Islet precursor cell (in vitro differentiated cells): ENCODE measurements around the gene LIMD2.
A peak's percentile ranks its signal among the peaks of the same experiment; 100 is the strongest.
"Not testable (repeated sequence)": the region's sequence is repeated elsewhere in the genome, so short reads cannot be mapped to it uniquely, and the experiment has no call there.

Source experiments
- DNase-seq: peaks from one replicate; pipeline ENCODE4 v3.0.0-alpha.2; 2018

The LIMD2 gene

DNA sequence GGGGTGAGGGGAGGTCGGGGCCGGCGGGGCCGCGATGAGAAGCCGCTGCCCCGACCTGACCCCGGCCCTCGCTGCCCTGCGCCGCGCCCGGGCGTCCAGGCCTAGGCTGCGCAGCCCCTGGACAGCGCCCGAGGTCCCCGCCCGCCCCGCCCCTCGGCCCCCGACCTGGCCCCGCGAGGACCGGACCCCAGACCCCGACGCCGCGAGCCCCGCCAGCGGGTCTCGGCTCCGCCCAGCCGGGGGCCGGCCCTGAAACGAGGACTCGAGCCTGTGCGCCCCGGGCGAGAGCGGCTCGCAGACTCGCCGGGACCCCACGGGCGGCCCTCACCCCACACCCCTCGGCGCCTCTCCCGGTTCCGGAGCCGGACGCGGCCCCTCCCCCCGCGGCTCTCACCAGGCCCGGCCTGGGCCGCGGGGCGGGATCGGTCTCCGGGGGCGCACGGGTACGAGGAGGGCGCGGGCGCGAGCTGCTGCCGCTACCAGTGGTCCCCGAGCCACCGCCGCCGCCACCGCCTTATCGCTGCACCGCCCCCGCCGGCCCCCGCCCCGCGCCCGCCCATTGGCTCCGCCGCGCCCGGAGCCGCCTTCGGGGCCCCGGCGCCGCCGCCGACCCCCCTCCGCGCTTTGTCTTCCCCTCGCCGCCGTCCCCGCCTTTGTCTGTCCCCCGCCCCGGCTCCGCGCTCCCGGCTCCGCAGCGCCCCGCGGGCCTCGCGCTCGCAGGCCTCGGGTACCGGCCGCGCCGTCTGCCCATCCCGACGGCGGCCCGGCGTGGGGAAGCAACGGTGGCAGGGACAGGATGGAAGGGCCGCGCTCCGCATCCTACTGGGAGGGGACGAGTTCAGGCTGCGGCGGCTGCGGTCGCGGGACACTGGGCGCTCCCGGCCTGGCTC, at the start of gene LIMD2:
Gene LIMD2, minus strand, starts transcription at position 488 of the 890 bp plus-strand sequence. CDS start 827 bp downstream, outside the sequence.
- DNase-seq, result peak; percentile 85

DNA sequence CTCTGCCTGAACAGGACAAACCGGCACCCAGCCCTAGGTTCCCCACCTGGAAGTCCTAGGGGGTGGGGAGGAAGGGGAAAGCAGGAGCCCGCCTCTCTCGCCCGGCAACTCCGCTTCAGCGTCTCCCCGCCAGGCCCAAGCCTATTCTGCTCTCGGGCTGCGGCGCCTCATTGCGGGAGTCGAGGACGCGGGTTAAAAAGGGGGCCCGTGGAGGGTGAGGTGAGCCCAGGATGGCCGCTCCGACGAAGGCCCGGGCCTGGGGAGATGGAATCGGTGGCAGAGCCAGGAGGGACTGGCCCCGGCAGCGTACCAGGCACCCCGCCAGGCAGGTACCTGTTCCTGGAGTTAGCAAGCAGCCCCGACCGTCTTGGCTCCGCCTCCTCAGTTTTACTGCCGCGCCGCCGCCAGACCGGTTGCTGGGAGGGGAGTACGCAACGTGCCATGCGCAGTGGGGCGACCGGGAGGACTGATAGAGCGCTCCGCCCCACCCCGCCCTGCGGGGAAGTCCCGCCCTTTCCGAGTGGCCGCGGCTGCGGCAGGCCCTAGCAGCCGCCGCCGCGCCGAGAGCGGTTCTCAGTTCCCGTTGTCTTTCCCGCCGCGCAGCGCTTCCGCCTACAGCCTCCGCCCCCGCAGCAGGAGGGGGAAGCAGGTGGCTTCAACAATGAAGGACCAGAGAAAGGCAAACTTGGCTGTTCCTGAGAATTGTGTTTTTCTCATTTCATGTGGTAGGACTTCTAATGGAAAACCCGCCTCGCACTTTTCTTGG, 41.7 kb upstream of the LIMD2 start, which contains the start of gene STRADA:
Gene STRADA, minus strand, starts transcription at position 392 of the 766 bp plus-strand sequence. CDS start 13,430 bp downstream, outside the sequence.
- peak; percentile 100 for DNase-seq

DNA sequence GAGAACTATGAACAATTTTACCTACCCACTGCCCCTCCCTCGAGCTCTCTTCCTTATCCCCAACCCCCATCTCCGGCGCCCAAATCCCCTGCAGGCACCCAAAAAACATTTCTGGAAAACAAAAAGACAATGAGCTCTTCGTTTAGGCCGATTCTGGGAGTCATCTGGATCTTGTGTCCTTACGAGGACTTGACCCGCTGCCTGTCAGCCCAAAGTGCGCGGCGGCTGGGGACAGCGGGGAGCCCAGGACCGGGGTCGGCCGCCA, 41.1 kb upstream of the LIMD2 start:
- DNase-seq, result no peak

DNA sequence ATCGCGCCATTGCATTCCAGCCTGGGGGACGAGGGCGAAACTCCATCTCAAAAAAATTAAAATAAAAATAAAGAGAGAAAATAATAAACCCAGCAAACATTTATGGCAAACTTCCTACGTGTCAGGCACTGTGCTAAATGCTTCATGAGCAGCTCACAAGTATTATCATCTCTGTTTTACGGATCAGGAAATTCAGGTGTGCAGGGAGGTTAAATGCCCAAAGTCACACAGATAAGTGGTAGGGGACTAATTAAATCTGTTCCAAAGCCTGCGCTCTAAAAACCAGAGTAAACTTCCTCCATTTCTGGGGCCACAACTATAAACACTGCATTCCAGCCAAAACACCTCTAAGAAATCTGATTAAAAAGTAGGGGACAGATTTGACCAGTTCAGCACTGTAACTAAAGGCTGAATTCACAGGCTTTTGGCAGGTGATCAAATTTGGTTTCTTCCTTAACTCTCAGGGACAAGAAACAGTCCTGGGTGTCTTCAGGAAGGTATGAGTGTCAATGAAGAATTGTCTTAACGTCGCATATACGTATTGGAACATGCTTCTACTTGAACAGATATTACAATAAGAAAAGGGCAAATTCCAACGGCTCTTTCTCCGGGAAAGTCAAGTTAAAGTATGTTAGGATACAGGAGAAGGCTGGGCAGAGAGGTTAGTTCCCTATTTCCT, 40.7 kb upstream of the LIMD2 start:
- no peak for DNase-seq

DNA sequence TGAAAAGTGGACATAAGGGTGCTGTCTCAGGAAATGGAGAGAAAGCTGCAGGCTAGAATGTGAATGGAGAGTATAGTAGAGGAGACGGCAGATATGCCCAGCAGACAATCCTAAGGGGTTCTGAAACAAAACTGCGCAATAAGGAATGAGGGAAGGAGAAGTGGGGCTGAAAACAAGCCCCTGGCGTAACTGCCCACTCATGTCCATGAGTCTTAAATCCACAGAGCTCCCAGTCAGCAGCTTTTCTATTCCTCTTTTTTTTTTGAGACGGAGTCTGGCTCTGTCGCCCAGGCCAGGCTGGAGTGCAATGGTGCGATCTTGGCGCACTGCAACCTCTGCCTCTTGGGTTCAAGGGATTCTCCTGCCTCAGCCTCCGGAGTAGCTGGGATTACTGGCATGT, 35.8 kb upstream of the LIMD2 start:
- no peak for DNase-seq

DNA sequence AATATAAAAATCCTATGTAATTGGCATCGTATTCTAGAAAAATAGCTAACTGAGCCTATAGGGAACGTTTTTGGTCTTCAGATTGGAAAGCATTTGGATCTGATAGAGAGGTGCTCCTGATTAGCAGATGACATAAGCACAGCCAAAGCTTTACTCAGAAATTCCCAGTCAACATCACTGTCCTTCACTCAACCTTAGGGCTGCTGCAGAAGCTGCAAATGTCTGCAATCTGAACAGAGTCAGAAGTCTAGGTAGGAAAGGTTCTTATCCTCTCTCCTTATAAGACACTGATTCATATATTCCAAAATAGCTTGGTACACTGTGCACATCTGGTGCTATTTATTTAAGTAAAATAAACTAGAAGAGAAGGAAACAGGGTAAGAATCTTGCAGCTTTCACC, 22.5 kb upstream of the LIMD2 start:
- no peak for DNase-seq

DNA sequence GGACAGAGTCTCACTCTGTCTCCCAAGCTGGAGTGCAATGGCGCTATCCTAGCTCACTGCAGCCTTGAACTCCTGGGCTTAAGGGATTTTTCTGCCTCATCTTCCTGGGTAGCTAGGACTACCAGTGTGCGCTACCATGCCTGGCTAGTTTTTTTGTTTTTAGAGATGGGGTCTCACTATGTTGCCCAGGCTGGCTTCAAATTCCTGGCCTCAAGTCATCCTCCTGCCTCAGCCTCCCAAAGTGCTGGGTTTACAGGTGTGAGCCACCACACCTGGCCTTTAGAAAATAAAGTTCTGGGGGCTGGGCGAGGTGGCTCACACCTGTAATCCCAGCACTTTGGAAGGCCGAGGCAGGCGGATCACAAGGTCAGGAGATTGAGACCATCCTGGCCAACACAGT, 20.3 kb upstream of the LIMD2 start:
- DNase-seq, result not testable (repeated sequence)

DNA sequence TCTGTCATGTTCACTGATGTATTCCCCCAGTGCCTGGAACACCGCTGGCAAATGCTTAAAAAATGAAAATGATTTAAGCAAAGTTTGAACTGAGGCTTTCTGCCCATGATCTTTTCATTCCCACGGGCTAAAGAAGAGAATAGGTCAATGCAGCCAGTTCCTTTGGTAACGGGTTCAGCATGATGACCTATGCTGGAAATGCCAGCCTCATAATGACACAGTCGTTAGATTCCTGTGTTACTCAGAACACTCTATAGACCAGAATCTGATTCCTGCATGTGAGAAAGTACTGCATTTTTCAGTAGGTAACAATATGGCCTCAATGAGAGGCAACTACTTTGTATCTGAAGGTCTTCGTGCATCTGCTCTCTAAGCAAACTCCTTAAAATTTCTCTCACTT, 19.1 kb upstream of the LIMD2 start:
- no peak for DNase-seq

DNA sequence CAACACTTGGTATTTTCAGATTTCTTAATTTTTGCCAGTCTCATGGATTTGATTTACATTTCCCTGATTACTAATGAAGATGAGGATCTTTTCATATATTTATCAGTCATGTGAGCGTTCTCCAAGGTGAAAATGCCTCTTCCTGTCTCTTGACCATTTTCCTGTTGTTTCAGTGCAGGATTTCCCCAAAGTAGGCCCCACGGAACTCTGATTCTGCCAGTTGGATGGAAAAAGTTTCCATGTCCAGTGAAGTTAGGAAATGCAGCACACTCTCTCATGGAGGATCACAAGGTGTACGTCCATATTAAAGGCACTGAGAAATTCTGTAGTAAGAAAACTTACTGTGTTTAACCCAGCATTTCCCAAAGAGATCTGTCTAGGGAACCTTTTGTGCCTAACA, 16.5 kb upstream of the LIMD2 start:
- no peak for DNase-seq

DNA sequence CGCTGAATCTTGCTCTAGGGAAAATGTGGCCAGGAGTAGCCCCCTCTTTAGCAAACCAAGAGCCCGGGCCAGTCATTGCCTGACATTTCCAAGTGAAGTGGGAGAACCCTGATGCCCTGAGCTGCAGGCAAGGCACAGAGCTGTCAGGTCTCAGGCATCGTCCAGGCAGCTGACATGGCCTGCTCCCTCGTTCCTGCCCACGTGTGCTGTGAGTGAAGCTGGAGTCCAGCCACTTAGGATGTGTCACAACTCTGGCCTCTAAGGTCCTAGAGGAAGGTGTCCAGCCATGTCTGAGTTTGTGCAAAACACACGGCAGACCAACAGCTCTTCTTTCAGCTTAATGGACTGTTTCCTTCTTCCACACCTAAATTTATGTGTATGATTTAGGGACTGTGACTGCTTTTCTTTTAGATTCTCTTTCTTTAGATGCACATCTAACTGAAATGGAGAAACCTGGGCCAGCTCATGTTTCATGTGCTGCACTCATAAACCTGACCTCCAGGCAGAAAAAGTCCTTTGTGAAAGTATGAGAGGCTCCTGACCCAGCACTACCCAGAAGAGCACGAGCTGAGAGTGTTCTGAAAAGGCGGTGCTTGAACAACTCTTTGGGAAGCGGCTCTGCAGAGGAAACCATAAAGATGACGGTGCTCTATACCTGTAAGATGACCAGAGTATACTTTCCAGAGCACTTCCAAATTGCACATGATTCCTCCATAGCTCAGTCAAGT, 14.8 kb upstream of the LIMD2 start:
- DNase-seq, result no peak

DNA sequence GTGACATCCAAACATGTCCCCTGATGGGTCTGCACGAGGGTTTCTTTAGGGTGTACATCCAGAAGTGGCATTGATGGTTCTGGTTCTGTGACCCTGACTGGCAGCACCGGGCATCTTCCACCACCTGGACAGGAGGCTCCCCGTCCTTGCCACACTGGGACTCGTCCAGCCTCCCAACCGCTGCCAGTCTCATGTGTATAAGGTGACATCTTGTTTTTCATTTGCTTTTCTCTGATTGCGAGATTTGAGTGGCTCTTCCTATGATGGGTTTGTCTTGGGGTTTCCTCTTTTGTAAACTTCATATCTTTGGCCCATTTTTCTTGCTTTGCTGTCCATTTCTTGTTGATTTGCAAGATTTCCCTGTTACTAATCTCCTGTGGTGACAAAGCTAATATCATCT, 9.2 kb upstream of the LIMD2 start:
- DNase-seq, result no peak

DNA sequence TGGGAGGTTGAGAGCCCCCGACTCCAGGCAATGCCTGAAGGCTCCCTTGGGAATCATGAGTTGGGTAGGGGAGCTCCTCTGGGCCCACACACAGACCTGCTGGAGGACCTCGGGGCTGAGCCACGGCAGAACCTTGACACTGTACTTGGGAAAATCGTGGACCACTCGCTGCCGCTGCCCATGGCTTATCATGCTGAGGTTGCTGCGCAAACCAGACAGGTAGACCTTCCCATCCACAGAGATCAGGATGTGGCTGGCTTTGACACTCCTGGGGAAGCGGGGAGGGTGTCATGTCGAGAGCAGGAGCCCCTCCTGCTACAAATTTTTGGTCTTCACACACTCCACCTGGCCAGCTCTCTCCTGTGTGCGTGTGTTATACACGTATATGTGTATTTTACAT, 7.2 kb upstream of the LIMD2 start:
- DNase-seq, result no peak

DNA sequence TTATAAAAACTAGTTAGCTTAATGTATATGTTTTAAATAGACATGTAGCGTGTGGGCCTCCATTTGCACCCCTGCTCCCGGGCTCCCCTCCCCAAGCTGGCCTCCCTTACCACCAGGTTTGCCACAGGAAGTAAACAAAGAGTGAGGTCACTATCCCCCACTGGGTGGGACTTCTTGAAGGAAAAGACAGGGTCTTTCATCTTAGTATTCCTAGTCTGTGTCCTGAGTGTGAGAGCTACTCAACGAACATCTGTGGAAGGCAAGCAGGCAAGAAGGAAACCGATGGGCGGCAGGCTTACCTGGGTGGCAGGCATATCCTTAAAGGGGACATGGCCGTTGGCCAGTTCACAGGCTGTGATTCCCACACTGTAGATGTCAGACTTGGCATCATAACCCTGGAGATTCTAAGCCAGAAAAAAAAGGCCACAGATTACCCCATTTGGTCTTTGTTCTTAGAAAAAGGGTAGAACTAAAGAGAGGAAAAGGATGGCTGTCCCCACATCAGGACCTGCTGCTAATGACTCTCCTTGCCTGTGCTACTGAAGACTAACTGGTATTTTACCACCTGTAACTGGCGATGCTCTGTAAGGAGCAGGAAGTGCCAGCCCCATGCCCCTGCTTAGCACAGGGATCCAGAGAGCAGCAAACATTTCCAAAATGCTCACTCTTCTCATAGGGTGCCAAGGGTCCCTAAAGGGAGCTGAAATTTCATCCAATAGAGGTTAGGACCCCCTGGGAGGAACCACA, 6.6 kb upstream of the LIMD2 start:
- DNase-seq, result no peak

DNA sequence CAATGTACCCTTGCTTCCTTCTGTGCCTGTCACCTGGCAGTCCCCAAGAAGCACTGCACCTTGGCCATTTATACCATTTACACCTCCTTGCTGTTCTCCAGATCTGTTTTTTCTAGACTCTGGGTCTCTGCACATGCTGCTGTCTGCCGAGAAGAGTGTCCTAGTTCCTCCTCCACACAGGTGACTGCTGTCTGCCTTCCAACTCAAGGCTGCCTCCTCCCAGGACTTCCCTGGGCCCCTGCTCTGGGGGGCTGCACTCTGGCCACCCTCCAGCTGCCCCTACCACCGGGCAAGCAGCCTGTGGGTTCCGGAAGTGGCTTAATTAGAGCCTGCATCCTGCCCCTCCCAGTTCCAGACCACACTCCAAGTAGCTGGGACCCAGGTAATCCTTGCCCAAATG, 5.7 kb upstream of the LIMD2 start:
- DNase-seq, result no peak

DNA sequence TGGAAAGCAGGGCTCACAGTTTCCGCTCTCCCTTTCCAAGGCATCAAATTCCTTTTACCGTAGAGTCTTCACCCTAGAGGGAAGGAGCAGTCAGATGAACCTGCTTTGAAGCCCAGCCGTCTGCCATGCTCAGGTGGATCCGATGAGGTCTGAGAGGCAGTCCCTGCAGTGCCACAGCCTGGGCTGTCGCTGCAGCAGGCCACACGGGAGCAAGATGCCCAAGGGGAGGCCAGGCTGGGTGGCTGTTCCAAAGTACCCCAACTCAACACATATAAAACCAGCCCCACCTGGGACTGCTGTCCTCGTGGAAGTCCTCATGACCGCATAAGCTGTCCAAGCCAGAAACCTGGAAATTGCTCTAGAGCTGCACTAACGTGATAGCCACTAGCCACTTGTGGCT, 4.9 kb upstream of the LIMD2 start:
- DNase-seq, result no peak

DNA sequence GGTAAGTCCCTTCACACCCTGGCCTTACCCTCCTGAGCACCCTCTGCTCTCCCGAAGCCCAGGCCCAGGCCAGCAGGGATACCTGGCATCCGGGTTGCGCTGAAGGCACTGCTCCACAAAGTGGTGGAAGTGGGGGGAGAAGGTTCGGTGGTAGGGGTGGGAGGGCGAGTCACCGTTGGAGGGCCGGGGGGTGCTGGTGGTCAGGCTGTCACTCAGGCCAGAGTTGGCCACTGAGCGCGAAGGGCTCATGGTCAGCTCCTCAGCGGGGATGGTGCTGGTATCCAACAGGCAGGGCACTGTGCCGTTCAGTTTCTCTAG, 4.3 kb upstream of the LIMD2 start:
- peak; percentile 55 for DNase-seq

DNA sequence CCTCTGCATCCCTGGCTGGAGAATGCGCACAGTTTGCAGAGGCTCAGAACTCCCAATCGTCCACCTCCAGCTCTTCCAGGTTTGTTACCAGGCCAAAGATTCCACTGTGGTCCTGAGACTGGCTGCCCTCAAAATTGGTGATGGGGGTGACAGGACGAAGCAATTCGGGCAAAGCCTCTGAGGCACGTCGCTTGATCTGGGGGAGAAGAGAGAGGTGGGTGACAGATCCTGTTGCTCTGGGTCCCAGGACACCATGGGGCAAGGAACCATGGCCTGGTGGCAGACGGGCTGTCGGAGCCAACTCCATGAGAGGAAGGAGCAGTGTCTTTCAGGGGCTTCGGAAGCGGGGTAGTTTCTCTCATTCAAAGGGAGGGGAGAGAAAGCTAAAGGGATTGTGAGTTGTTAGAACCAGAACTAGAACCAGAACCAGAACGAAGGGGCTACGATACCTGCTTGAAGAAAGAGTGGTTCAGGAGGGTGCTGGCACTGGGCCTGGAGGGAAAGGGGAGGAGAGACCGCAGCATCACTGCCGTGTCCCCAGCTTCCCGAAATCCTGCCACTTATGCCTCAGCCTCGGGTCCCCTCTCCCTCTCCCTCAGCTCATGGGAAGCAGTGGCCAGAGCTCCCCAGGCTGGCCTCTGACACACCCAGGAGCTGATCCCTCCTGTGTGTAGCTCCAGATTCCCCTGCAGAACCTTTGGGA, 3.8 kb upstream of the LIMD2 start:
- DNase-seq, result no peak

DNA sequence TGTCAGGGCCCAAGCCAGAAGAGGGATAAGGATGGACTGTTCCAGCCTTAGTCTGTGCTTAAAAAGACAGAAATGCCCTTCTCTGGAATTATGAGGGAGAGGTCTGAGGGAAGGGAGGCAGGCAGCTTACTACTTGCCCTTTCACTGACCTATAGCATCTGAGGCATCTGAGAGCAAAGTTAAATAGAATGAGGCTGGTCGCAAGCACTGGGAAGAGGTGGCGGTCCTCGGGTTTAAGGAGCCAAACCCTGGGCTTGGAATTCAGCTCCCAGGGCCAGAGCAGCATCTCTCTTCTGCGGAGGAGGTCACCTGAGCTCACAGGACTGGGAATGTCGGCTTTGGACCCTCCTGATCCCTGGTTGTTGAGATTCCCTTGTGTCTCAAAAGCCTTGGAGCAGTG, 3.1 kb upstream of the LIMD2 start:
- no peak for DNase-seq

DNA sequence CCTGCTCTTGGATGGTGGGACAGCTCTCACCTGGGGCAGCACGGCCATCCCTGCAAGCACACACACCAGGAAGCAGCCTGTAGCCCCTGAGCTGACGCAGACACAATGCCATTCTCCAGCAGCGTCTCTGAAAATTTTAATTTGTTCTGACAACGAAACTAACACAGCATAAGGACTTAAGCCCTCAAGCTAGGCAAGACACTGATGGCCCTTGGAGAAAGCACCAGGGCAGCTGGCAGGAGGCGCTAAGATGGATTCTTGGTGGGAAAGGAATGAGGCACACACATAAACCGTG, 2.7 kb upstream of the LIMD2 start:
- no peak for DNase-seq

DNA sequence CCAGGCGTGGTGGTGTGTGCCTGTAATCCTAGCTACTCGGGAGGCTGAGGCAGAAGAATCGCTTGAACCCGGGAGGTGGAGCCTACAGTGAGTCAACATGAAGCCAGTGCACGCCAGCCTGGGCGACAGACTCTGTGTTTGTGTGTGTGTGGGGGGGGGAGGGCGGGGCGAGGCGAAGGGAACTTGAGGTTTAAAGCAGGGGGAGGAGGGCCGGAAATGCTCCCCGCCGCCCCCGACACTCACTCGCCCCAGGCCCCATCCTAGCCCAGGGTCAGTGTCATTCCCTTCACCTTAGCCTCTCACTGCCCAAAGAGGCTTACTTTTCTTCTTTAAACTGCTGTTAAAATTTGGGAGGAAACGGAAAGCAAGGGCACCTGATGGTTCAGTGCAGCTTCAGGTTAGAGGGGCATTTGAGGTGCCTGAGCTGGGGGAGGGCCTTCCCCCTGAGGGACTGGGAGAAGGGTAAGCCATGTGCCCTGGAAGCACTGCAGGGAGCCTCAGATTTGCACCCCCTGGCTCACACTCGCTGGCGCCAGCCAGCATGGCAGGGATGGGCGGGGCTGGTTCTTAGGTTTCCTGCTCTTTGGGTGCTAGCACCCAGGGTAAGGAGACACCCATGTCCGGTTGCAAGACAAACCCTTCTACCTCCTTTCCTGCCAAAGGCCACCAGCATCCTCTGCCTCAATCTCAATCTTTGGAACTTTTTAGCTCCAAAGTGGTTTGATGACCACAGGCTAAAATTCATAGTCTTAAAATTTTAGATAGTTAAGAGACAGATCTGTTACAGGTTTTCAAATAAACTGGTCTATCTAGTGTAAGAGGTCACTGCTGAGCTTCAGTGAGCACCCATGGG, 2.2 kb upstream of the LIMD2 start:
- DNase-seq, result no peak

DNA sequence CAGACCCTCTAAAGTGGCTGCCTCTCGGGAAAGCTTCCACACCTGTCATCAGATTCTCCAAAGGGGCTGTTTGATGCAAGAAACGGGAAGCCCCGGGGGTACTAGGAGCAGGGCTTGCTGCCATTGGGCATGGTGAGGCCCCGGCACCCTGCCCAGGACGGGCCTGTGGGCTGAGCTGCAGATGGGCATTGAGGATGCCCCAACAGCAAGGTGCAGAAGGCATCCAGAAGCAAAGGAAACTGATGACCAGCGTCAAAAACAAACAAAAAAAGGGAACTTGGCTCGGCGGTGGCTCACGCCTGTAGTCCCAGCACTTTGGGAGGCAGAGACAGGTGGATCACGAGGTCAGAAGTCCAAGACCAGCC, 1.5 kb upstream of the LIMD2 start:
- no peak for DNase-seq
